GM23338 (cell line): ENCODE measurements around the gene LRP1B.
"Not testable (repeated sequence)": the region's sequence is repeated elsewhere in the genome, so short reads cannot be mapped to it uniquely, and the experiment has no call there.

Experiments used
- CREB1 ChIP-seq: fragments of 250-450 bp; sonication (Bioruptor Pico); IDR thresholded peaks from 2 replicates; pipeline ENCODE4 v1.5.0; 2020; ENCODE audit warnings: low read depth, mild to moderate bottlenecking, moderate library complexity
- EZH2 ChIP-seq: fragments of 200-600 bp; sonication (generic); IDR thresholded peaks from one replicate; pipeline ENCODE4 v1.8.0; 2017; ENCODE audit warnings: antibody characterized with exemption, mild to moderate bottlenecking, low read depth; ENCODE audit not compliant: unreplicated experiment
- EZH2phosphoT487 ChIP-seq: fragments of 200-600 bp; sonication (generic); IDR thresholded peaks from one replicate; pipeline ENCODE4 v1.8.1; 2018; ENCODE audit warnings: antibody characterized with exemption; ENCODE audit not compliant: unreplicated experiment
- NANOG ChIP-seq: IDR thresholded peaks from 2 replicates; pipeline ENCODE4 v1.6.1; 2016; ENCODE audit warnings: antibody characterized with exemption, borderline replicate concordance
- POLR2AphosphoS5 ChIP-seq: IDR thresholded peaks from 2 replicates; pipeline ENCODE4 v1.6.1; 2016; ENCODE audit warnings: antibody characterized with exemption, low read depth
- STAT1 ChIP-seq: IDR thresholded peaks from one replicate; pipeline ENCODE4 v1.6.1; 2016; ENCODE audit warnings: antibody characterized with exemption; ENCODE audit not compliant: unreplicated experiment
- TF ChIP-seq, protein P1 (sequence below), 2 experiments: fragments of 200-600 bp in 1 of 2; sonication (generic) in 1 of 2; conservative IDR thresholded peaks; 2 replicates each; pipeline versions ENCODE4 v1.5.1 to v1.6.1; 2016 to 2017; ENCODE audit warnings: antibody characterized with exemption in 2 of 2, low read depth in 2 of 2, mild to moderate bottlenecking in 2 of 2, moderate library complexity in 1 of 2
- TF ChIP-seq, protein P2 (sequence below): IDR thresholded peaks from 2 replicates; pipeline ENCODE4 v1.6.1; 2016; ENCODE audit warnings: antibody characterized with exemption
- TF ChIP-seq, protein P3 (sequence below): IDR thresholded peaks from one replicate; pipeline ENCODE4 v1.6.1; 2018; ENCODE audit warnings: antibody characterized with exemption; ENCODE audit not compliant: unreplicated experiment

DNA sequence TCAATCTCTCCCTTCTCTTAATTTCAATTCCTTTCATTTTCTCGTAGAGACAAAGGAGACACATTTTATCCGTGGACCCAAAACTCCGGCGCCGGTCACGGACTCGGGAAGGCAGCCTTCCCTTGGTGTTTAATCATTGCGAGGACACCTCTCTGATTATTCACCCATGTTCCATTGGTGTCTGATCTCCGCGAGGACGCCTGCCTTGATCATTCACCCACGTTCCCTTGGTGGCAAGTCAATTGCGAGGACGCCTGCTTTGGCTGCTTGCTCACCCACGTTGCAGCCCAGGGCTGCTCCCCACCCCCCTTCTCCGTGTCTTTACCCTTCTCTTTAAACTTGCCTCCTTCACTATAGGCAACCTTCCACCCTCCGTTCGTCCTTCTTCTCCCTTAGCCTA, 1703.8 kb downstream of the LRP1B start:
- TF ChIP-seq CREB1 (CRISPR knock-in tag); EZH2; POLR2AphosphoS5; EZH2phosphoT487; STAT1; NANOG: not testable (repeated sequence)
- TF ChIP-seq, protein P1, sequence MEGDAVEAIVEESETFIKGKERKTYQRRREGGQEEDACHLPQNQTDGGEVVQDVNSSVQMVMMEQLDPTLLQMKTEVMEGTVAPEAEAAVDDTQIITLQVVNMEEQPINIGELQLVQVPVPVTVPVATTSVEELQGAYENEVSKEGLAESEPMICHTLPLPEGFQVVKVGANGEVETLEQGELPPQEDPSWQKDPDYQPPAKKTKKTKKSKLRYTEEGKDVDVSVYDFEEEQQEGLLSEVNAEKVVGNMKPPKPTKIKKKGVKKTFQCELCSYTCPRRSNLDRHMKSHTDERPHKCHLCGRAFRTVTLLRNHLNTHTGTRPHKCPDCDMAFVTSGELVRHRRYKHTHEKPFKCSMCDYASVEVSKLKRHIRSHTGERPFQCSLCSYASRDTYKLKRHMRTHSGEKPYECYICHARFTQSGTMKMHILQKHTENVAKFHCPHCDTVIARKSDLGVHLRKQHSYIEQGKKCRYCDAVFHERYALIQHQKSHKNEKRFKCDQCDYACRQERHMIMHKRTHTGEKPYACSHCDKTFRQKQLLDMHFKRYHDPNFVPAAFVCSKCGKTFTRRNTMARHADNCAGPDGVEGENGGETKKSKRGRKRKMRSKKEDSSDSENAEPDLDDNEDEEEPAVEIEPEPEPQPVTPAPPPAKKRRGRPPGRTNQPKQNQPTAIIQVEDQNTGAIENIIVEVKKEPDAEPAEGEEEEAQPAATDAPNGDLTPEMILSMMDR (conservative IDR thresholded peaks at IDR 0.05; ENCODE audit: low read depth in 2 of 2) = not testable (repeated sequence)
- TF ChIP-seq, protein P2, sequence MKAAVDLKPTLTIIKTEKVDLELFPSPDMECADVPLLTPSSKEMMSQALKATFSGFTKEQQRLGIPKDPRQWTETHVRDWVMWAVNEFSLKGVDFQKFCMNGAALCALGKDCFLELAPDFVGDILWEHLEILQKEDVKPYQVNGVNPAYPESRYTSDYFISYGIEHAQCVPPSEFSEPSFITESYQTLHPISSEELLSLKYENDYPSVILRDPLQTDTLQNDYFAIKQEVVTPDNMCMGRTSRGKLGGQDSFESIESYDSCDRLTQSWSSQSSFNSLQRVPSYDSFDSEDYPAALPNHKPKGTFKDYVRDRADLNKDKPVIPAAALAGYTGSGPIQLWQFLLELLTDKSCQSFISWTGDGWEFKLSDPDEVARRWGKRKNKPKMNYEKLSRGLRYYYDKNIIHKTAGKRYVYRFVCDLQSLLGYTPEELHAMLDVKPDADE = not testable (repeated sequence)
- TF ChIP-seq, protein P3, sequence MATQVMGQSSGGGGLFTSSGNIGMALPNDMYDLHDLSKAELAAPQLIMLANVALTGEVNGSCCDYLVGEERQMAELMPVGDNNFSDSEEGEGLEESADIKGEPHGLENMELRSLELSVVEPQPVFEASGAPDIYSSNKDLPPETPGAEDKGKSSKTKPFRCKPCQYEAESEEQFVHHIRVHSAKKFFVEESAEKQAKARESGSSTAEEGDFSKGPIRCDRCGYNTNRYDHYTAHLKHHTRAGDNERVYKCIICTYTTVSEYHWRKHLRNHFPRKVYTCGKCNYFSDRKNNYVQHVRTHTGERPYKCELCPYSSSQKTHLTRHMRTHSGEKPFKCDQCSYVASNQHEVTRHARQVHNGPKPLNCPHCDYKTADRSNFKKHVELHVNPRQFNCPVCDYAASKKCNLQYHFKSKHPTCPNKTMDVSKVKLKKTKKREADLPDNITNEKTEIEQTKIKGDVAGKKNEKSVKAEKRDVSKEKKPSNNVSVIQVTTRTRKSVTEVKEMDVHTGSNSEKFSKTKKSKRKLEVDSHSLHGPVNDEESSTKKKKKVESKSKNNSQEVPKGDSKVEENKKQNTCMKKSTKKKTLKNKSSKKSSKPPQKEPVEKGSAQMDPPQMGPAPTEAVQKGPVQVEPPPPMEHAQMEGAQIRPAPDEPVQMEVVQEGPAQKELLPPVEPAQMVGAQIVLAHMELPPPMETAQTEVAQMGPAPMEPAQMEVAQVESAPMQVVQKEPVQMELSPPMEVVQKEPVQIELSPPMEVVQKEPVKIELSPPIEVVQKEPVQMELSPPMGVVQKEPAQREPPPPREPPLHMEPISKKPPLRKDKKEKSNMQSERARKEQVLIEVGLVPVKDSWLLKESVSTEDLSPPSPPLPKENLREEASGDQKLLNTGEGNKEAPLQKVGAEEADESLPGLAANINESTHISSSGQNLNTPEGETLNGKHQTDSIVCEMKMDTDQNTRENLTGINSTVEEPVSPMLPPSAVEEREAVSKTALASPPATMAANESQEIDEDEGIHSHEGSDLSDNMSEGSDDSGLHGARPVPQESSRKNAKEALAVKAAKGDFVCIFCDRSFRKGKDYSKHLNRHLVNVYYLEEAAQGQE = not testable (repeated sequence)
